ENCODE measurements around the gene SLC9A4.
"Not testable (repeated sequence)": the region's sequence is repeated elsewhere in the genome, so short reads cannot be mapped to it uniquely, and the experiment has no call there.

The SLC9A4 gene

DNA sequence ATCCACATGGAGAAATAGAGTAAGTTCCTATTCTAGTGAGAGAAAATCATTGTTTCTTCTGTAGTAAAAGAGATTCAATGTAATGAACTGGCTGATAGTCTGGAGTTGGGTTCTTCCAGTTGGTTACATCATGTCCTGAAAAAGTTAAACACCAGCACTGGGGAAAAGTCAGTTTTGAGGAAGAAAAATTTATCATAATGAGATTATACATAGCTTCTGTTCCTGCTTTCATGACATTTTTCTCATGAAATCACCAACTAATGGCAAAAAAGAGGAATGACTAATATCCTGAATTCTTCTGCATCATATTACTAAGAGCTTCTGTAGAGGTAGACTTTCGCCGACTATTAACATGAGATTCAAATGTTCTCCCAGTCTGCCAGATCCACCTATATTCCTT lies 77.1 kb downstream of the SLC9A4 start:
- no peak for DNase-seq (ENCODE audit: low read depth in 3 of 3)

DNA sequence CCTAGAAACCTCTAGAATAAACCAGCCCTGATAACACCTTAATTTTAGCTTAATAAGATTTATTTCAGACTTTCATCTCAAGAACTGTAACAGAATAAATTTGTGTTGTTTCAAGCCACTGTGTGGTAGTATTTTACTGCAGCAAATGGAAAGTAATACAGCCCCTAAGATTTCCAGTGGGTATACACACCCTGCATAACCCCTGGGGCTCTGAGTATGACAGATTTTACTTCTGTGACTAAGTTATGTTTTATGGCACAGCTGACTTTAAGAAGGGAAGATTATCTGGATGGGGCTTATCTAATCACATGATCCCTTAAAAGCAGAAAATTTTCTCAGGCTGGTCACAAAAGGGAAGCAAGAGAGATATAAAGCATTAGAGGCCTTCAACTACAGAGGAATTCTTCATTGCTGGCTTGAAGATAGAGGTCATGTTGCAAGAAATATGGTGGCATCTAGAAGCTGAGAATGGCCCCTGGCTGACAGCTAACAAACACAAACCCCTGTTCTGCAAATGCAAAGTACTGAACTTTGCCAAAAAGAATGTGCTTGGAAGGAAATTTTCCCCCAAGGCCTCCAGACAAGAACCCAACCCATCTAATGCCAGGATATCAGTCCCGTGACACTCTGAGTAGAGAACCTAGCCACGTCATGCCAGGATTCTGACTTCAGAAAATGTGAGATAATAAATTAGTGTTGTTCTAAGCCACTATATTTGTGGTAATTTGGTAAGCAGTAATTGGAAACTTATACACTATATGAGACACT lies 78.5 kb downstream of the SLC9A4 start:
- DNase-seq (ENCODE audit: low read depth in 3 of 3): no peak

DNA sequence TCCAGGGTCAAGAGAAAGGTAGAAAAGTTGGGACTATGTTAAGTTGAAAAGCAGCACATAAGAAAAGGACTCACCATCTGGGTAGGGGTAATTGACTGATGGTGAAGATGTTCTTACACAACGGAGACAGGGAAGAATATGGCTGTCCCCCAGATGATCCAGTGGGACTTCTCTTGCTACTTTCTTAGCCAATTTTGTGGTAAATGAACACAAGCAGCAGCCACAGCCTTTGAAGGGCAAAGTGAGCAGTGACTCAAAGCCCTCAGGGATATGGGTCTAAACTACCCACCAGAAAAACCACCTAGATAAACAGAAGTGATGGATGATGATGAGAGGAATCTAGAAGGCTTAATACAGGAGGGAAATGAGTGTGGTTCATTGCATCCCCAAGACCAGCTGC lies 80.6 kb downstream of the SLC9A4 start:
- DNase-seq (ENCODE audit: low read depth in 3 of 3): no peak

DNA sequence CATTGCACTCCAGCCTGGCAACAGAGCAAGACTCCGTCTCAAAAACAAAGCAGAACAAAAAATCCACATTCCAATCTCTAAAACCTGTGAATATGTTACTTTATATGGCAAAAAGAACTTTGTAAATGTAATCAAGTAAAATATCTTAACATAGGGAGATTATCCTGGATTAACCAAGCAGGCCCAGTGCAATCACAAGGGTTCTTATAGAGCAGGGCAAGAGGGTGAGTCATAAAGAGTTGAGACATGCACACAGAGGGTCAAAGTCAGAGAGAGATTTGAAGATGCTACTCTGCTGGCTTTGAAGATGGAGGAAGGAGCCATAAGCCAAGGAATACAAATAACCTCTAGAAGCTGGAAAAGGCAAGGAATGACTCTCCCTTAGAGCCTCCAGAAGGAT lies 85.4 kb downstream of the SLC9A4 start:
- DNase-seq (ENCODE audit: low read depth in 3 of 3): no peak

DNA sequence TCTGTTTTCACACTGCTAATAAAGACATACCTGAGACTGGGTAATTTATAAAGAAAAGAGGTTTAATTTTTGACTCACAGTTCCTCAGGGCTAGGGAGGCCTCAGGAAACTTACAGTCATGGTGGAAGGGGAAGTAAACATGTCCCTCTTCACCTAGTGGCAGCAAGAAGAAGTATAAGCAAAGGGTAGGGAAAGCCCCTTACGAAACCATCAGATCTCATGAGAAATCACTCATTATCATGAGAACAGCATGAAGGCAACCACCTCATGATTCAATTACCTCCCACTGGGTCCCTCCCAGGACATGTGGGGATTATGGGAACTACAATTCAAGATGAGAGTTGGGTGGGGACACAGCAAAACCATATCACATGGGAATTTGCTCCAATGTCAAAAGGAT lies 89.5 kb downstream of the SLC9A4 start:
- DNase-seq (ENCODE audit: low read depth in 3 of 3): not testable (repeated sequence)

DNA sequence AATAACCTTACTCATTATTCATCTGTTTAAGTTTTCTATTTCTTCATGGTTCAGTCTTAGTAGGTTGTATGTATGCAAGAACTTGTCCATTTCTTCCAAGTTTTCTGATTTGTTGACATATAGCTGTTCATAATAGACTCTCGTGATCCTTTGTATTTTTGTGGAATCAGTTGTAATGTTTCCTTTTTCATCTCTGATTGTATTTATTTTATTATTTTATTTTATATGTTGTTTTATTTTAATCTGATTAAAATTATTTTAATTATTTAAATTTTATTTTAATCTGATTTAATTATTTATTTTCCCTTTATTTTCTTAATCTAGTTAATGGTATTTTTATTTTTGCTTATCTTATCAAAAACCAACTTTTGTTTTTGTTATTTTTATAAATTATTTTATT lies 102.9 kb downstream of the SLC9A4 start:
- no peak for DNase-seq (ENCODE audit: low read depth in 3 of 3)

DNA sequence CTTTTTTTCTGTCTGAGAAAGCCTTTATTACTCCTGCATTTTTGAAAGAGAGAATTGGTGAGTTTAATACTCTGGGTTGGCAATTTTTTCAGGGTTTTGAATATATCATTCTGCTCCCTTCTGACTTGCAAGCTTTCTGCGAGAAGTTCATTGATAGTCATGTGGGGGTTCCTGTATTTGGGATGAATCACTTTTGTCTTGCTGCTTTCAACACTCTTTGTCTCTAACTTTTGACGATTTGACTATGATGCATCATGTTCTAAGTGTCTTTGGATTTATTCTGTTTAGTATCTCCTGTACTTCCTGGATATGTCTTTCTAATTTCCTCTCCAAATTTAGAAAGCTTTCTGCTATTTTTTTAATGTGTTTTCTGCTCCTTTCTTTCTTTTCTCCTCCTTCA lies 105.3 kb downstream of the SLC9A4 start:
- no peak for DNase-seq (ENCODE audit: low read depth in 3 of 3)

DNA sequence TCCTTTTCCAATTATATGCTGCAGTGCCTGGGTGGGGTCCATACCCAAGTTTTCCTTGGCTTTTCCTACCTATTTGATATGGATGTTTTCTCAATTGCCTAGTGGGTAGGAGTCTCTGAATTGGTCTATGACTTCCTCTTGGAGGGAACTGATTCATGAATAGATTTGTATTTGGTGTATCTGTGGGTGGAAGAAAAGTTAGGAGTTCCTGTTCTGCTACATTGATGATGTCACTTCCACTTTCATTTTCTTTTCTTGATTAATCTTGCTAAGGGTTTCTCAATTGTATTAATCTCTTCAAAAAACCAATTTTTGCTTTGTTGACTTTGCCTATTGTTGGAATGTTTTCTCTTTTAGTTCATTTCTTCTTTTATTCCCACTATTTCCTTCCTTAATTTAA lies 108.9 kb downstream of the SLC9A4 start:
- DNase-seq (ENCODE audit: low read depth in 3 of 3): no peak

DNA sequence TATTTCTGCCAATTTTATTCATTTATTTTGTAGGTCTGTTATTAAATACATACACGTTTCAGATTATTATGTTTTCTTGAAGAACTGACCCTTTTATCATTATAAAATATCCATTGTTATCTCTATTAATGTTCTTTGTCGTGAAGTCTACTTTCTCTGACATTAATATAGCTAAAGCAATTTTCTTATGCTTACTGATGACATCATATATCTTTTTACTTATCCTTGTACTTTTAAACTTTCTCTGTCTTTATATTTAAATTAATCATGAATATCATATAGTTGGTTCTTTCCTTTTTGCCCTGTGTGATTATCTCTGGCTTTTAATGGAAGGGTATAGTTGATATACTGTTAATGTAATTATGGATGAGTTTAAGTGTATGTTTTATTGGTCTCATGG lies 109.8 kb downstream of the SLC9A4 start:
- DNase-seq (ENCODE audit: low read depth in 3 of 3): no peak

All from stimulated activated CD4-positive, alpha-beta T cell treated with anti-CD3 and anti-CD28 coated beads, TNF-alpha, amount 100 ng/mL, for 4 hours (primary cell).